Gastrocnemius medialis (tissue), 4 donors: Measurements from ENCODE around the gene ITIH3.

Experiments
- POLR2A ChIP-seq, 2 donors: fragments of 450-650 bp; IDR thresholded peaks; one replicate each; pipeline ENCODE4 v1.6.1; 2017; ENCODE audit warnings: antibody characterized with exemption in 2 of 2, mild to moderate bottlenecking in 2 of 2, moderate library complexity in 2 of 2
- TF ChIP-seq, protein P1 (sequence below), 5 experiments: fragments of 450-650 bp in 3 of 5; fragments of 200-600 bp in 2 of 5; sonication (generic) in 2 of 5; IDR thresholded peaks in 4 of 5; conservative IDR thresholded peaks in 1 of 5; 1 replicate in 4 of 5; 2 replicates in 1 of 5; pipeline ENCODE4 v1.5.1; 2016 to 2019; ENCODE audit warnings: antibody characterized with exemption in 5 of 5, mild to moderate bottlenecking in 3 of 5, moderate library complexity in 3 of 5

- TF ChIP-seq, protein P1, sequence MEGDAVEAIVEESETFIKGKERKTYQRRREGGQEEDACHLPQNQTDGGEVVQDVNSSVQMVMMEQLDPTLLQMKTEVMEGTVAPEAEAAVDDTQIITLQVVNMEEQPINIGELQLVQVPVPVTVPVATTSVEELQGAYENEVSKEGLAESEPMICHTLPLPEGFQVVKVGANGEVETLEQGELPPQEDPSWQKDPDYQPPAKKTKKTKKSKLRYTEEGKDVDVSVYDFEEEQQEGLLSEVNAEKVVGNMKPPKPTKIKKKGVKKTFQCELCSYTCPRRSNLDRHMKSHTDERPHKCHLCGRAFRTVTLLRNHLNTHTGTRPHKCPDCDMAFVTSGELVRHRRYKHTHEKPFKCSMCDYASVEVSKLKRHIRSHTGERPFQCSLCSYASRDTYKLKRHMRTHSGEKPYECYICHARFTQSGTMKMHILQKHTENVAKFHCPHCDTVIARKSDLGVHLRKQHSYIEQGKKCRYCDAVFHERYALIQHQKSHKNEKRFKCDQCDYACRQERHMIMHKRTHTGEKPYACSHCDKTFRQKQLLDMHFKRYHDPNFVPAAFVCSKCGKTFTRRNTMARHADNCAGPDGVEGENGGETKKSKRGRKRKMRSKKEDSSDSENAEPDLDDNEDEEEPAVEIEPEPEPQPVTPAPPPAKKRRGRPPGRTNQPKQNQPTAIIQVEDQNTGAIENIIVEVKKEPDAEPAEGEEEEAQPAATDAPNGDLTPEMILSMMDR (IDR thresholded peaks at IDR 0.05 in 4 of 5, conservative IDR thresholded peaks at IDR 0.05 in 1 of 5) = no peak
- TF ChIP-seq POLR2A (IDR thresholded peaks at IDR 0.05) = no peak
Observed at GRCh38 chr3:52849656-52850055, 55.1 kb downstream of the ITIH3 start.
